GM12878 (cell line): ENCODE results near the gene MICAL3. TPM values are rescaled to one million over a fixed set of nuclear protein-coding genes. Genes with fewer than 3 reads are reported as not detected.

Experiments
- IKZF1 ChIP-seq: fragments of 450-650 bp; conservative IDR thresholded peaks from 2 replicates; pipeline ENCODE4 v1.6.1; 2017; ENCODE audit warnings: antibody characterized with exemption, mild to moderate bottlenecking
- SMARCA5 ChIP-seq: fragments of 450-650 bp; IDR thresholded peaks from 2 replicates; pipeline ENCODE4 v1.6.1; 2017; ENCODE audit warnings: mild to moderate bottlenecking
- polyA plus RNA-seq, 11 experiments: library from polyadenylated mRNA; depleted of rRNA in 4 of 11; unstranded in 6 of 11; stranded (reverse) in 5 of 11; fragments of >200 nt; fragmentation: Nextera tagmentation in 4 of 11; fragmentation: Illumina TruSeq in 1 of 11; extraction: Ambion mirVana in 4 of 11; extraction: Trizol in 1 of 11; gene quantifications; 1 replicate in 1 of 11; 2 replicates in 10 of 11; pipeline versions ENCODE4 v1.2.1 to v1.2.3, GENCODE V29; 2011 to 2016; ENCODE audit warnings: inconsistent platforms in 2 of 11, missing spikeins in 2 of 11, low read depth in 1 of 11
- total RNA-seq, 4 experiments: library from RNA; depleted of rRNA in 3 of 4; stranded (reverse); fragments of >200 nt in 3 of 4; fragmentation: Illumina TruSeq in 1 of 4; extraction: Trizol in 1 of 4; gene quantifications; 2 replicates each; pipeline versions ENCODE4 v1.2.1 to v1.2.3, GENCODE V29; 2013 to 2021
- TF ChIP-seq, protein P1 (sequence below): fragments of 150-350 bp; IDR thresholded peaks from 2 replicates; pipeline ENCODE4 v1.6.1; 2016; ENCODE audit warnings: low read depth, low read length
- TF ChIP-seq, protein P2 (sequence below): IDR thresholded peaks from 2 replicates; pipeline ENCODE4 v1.6.1; 2011; ENCODE audit warnings: borderline replicate concordance, low read depth, mild to moderate bottlenecking, moderate library complexity, low read length; ENCODE audit not compliant: insufficient read depth, poor library complexity, severe bottlenecking
- TF ChIP-seq, protein P3 (sequence below): IDR thresholded peaks from 2 replicates; pipeline ENCODE4 v1.6.1; 2011; ENCODE audit warnings: low read depth, low read length, improper control_type of control experiment, borderline replicate concordance

MICAL3 gene
- total and polyA plus RNA-seq, 10 of the 15 experiments (the other 5 are each of a cell fraction or from before 2014, with no cell fraction given): 2.6 to 92.2 (median 24.0) TPM

DNA sequence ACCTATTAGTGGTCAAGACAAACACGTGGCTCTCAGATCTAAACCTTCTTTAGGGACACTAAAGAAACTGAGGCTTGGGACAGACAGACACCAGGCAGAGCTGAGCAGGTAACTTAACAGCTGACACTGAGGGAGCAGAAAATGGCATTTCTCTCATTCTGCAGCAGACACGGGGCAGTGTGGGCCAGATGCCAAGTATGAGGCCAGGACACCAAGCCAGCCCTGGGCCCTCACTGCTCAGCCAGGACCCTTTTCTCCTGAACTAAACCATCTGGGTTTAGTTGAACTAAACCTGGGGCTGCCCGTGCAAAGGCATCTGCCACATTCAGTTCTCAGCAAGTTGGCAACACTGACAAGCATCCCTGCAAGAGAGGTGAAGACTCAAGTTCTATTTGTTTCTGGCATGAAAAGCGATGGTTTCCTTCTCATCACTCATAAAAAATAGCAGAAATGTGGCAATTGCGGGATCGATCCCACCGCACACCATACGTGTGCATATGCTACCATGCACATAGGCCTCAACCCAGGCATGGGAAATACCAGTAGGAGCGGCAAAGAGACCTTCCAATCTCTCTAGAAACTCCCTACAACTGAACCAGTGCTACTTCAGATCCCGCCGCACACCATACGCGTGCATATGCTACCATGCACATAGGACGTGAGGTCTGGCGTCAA, 150.0 kb downstream of the MICAL3 start (continued):
- TF ChIP-seq, protein P1, sequence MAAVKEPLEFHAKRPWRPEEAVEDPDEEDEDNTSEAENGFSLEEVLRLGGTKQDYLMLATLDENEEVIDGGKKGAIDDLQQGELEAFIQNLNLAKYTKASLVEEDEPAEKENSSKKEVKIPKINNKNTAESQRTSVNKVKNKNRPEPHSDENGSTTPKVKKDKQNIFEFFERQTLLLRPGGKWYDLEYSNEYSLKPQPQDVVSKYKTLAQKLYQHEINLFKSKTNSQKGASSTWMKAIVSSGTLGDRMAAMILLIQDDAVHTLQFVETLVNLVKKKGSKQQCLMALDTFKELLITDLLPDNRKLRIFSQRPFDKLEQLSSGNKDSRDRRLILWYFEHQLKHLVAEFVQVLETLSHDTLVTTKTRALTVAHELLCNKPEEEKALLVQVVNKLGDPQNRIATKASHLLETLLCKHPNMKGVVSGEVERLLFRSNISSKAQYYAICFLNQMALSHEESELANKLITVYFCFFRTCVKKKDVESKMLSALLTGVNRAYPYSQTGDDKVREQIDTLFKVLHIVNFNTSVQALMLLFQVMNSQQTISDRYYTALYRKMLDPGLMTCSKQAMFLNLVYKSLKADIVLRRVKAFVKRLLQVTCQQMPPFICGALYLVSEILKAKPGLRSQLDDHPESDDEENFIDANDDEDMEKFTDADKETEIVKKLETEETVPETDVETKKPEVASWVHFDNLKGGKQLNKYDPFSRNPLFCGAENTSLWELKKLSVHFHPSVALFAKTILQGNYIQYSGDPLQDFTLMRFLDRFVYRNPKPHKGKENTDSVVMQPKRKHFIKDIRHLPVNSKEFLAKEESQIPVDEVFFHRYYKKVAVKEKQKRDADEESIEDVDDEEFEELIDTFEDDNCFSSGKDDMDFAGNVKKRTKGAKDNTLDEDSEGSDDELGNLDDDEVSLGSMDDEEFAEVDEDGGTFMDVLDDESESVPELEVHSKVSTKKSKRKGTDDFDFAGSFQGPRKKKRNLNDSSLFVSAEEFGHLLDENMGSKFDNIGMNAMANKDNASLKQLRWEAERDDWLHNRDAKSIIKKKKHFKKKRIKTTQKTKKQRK: no peak
- no peak for TF ChIP-seq SMARCA5
- TF ChIP-seq, protein P2, sequence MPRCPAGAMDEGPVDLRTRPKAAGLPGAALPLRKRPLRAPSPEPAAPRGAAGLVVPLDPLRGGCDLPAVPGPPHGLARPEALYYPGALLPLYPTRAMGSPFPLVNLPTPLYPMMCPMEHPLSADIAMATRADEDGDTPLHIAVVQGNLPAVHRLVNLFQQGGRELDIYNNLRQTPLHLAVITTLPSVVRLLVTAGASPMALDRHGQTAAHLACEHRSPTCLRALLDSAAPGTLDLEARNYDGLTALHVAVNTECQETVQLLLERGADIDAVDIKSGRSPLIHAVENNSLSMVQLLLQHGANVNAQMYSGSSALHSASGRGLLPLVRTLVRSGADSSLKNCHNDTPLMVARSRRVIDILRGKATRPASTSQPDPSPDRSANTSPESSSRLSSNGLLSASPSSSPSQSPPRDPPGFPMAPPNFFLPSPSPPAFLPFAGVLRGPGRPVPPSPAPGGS: no peak
- TF ChIP-seq, protein P3, sequence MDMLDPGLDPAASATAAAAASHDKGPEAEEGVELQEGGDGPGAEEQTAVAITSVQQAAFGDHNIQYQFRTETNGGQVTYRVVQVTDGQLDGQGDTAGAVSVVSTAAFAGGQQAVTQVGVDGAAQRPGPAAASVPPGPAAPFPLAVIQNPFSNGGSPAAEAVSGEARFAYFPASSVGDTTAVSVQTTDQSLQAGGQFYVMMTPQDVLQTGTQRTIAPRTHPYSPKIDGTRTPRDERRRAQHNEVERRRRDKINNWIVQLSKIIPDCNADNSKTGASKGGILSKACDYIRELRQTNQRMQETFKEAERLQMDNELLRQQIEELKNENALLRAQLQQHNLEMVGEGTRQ: no peak
- TF ChIP-seq IKZF1: no peak
